ENCODE measurements around the gene DERL2.

The DERL2 gene

GRCh38 chr17:5485270-5486205, at the start of gene DERL2:
TSS of gene DERL2 (minus strand) at chr17:5486178. CDS start at chr17:5486161, 17 bp downstream.
- no peak for DNase-seq (ENCODE audit: low read depth)

GRCh38 chr17:5535436-5535835, 49.5 kb upstream of the DERL2 start:
- no peak for DNase-seq (ENCODE audit: low read depth)

- DNase-seq (ENCODE audit: low read depth): no peak
Measured at GRCh38 chr17:5533486-5534315, 47.7 kb upstream of the DERL2 start.

- no peak for DNase-seq (ENCODE audit: low read depth)
Measured at GRCh38 chr17:5532581-5532980, 46.6 kb upstream of the DERL2 start.

- DNase-seq (ENCODE audit: low read depth): no peak
Measured at GRCh38 chr17:5531085-5531418, 45.1 kb upstream of the DERL2 start.

GRCh38 chr17:5530265-5531084, 44.5 kb upstream of the DERL2 start:
- DNase-seq (ENCODE audit: low read depth): no peak

- no peak for DNase-seq (ENCODE audit: low read depth)
Measured at GRCh38 chr17:5527601-5528250, 41.7 kb upstream of the DERL2 start.

- DNase-seq (ENCODE audit: low read depth): no peak
Measured at GRCh38 chr17:5526821-5527598, 41.0 kb upstream of the DERL2 start.

GRCh38 chr17:5523249-5523648, 37.3 kb upstream of the DERL2 start:
- no peak for DNase-seq (ENCODE audit: low read depth)

- no peak for DNase-seq (ENCODE audit: low read depth)
Measured at GRCh38 chr17:5522476-5522875, 36.5 kb upstream of the DERL2 start.

GRCh38 chr17:5516060-5516792, 30.2 kb upstream of the DERL2 start:
- DNase-seq (ENCODE audit: low read depth): no peak

GRCh38 chr17:5514976-5515375, 29.0 kb upstream of the DERL2 start:
- no peak for DNase-seq (ENCODE audit: low read depth)

GRCh38 chr17:5513628-5514027, 27.6 kb upstream of the DERL2 start:
- no peak for DNase-seq (ENCODE audit: low read depth)

- no peak for DNase-seq (ENCODE audit: low read depth)
Measured at GRCh38 chr17:5511401-5512225, 25.6 kb upstream of the DERL2 start.

- no peak for DNase-seq (ENCODE audit: low read depth)
Measured at GRCh38 chr17:5510771-5511170, 24.8 kb upstream of the DERL2 start.

GRCh38 chr17:5509482-5509881, 23.5 kb upstream of the DERL2 start:
- DNase-seq (ENCODE audit: low read depth): no peak

GRCh38 chr17:5508810-5509209, 22.8 kb upstream of the DERL2 start:
- DNase-seq (ENCODE audit: low read depth): no peak

GRCh38 chr17:5506307-5506706, 20.3 kb upstream of the DERL2 start:
- DNase-seq (ENCODE audit: low read depth): no peak

GRCh38 chr17:5502552-5502951, 16.6 kb upstream of the DERL2 start:
- DNase-seq (ENCODE audit: low read depth): no peak
